A549 (cell line): ENCODE data around the gene TRAPPC12.

ENCODE experiments used
- BCL3 ChIP-seq: fragments of >200 bp; sonication (Bioruptor Twin); formaldehyde crosslinking; IDR thresholded peaks from 3 replicates; pipeline ENCODE4 v1.6.1; 2016
- CBX8 ChIP-seq: fragments of 200-600 bp; sonication (generic); IDR thresholded peaks from 2 replicates; pipeline ENCODE4 v1.6.1; 2016
- CTCF ChIP-seq: fragments of >200 bp; sonication (Bioruptor Twin); formaldehyde crosslinking; IDR thresholded peaks from 3 replicates; pipeline ENCODE4 v1.5.1; 2016
- EP300 ChIP-seq, 2 experiments: fragments of >200 bp; sonication (Bioruptor Twin); formaldehyde crosslinking; IDR thresholded peaks; 2 replicates in 1 of 2; 3 replicates in 1 of 2; pipeline ENCODE4 v1.6.1; 2016 to 2017
- JUN ChIP-seq, 2 experiments: fragments of >200 bp; sonication (Bioruptor Twin); formaldehyde crosslinking; IDR thresholded peaks; 2 replicates in 1 of 2; 3 replicates in 1 of 2; pipeline ENCODE4 v1.6.1; 2016 to 2017
- JUNB ChIP-seq: fragments of >200 bp; sonication (Bioruptor Twin); formaldehyde crosslinking; IDR thresholded peaks from 2 replicates; pipeline ENCODE4 v1.6.1; 2016
- MAFK ChIP-seq: fragments of 450-650 bp; IDR thresholded peaks from 2 replicates; pipeline ENCODE4 v1.6.1; 2014; ENCODE audit not compliant: partially characterized antibody
- MAX ChIP-seq: IDR thresholded peaks from 2 replicates; pipeline ENCODE4 v1.6.1; 2012
- PBX3 ChIP-seq: IDR thresholded peaks from 2 replicates; pipeline ENCODE4 v1.6.1; 2012
- POLR2A ChIP-seq: IDR thresholded peaks from 2 replicates; pipeline ENCODE4 v1.6.1; 2012; ENCODE audit warnings: mild to moderate bottlenecking, low read length
- RAD21 ChIP-seq, 2 experiments: fragments of >200 bp in 1 of 2; sonication (Bioruptor Twin) in 1 of 2; formaldehyde crosslinking in 1 of 2; IDR thresholded peaks in 1 of 2; conservative IDR thresholded peaks in 1 of 2; 2 replicates in 1 of 2; 3 replicates in 1 of 2; pipeline ENCODE4 v1.6.1; 2012 to 2018; ENCODE audit warnings: inconsistent platforms in 1 of 2
- REST ChIP-seq: fragments of 200-600 bp; sonication (generic); IDR thresholded peaks from 2 replicates; pipeline ENCODE4 v1.6.1; 2016; ENCODE audit warnings: antibody characterized with exemption, mild to moderate bottlenecking, moderate library complexity
- RNF2 ChIP-seq: fragments of 200-600 bp; sonication (generic); IDR thresholded peaks from 2 replicates; pipeline ENCODE4 v1.6.1; 2016; ENCODE audit warnings: low read depth, mild to moderate bottlenecking, antibody characterized with exemption, moderate library complexity, borderline replicate concordance
- USF2 ChIP-seq: fragments of 450-650 bp; IDR thresholded peaks from 2 replicates; pipeline ENCODE4 v1.6.1; 2014; ENCODE audit warnings: antibody characterized with exemption

GRCh38 chr2:3491716-3492474 is 112.4 kb downstream of the TRAPPC12 start:
- TF ChIP-seq RNF2 = no peak
- TF ChIP-seq BCL3 = no peak
- TF ChIP-seq CBX8 = no peak
- no peak for TF ChIP-seq EP300 (IDR thresholded peaks at IDR 0.05)
- TF ChIP-seq PBX3 = no peak
- TF ChIP-seq POLR2A = no peak
- no peak for TF ChIP-seq RAD21 (conservative IDR thresholded peaks at IDR 0.05 in 1 of 2, IDR thresholded peaks at IDR 0.05 in 1 of 2)
- TF ChIP-seq MAFK = no peak
- TF ChIP-seq MAX = no peak
- TF ChIP-seq USF2 = no peak
- TF ChIP-seq REST = no peak
- no peak for TF ChIP-seq CTCF
- TF ChIP-seq JUN (IDR thresholded peaks at IDR 0.05) = no peak
- no peak for TF ChIP-seq JUNB
